ENCODE measurements around the gene SCYL1. TPM values are rescaled to one million over a fixed set of nuclear protein-coding genes. Genes with fewer than 3 reads are reported as not detected.
"Not testable (repeated sequence)": the region's sequence is repeated elsewhere in the genome, so short reads cannot be mapped to it uniquely, and the experiment has no call there.

The SCYL1 gene
- total RNA-seq, 1 experiment from 2014 or later: 56.3 TPM

DNA sequence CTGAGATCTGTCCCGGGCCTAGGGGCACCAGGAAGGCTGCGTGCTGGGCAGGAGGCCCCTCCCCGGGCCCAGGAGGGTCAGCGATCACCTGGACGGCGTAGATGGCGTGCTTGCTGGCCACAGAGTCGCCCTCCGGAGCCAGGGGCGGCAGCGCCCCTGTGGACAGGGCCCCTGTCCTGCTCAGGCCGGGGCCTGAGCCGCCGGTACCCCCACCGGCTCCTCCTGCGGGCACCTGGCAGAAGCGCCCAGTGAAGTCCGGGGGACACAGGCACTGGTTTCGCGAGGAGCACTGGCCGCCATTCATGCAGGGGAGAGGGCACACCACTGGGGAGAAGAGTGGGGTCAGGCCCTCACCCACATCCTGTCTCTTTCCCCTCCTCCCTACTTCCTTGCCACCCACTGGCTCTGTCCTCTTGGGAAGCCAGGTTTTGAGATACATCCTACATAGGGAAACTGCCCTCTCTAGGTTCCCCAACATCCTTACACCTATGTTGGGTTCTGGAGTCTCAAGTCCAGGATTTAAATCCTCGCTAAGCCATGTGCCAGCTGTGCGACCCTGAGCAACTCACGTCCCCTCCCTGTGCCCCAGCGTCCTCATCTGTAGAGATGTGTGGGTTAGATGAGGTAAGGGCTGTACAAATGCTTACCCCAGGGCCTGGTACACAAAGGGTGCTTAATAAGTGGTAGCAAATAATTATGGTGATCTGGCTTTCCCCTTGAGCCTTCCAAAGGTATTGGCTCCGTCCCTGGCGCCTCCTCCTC, 29.4 kb downstream of the SCYL1 start:
- Histone ChIP-seq H3K36me3 (peaks cover 54% of the 10 kb centered on the region), H3K9me3 (no peaks in the 10 kb centered on the region), H3K4me3 (no peak overlapping the region), H3K27me3 (no peaks in the 10 kb centered on the region)
- no peak for DNase-seq

DNA sequence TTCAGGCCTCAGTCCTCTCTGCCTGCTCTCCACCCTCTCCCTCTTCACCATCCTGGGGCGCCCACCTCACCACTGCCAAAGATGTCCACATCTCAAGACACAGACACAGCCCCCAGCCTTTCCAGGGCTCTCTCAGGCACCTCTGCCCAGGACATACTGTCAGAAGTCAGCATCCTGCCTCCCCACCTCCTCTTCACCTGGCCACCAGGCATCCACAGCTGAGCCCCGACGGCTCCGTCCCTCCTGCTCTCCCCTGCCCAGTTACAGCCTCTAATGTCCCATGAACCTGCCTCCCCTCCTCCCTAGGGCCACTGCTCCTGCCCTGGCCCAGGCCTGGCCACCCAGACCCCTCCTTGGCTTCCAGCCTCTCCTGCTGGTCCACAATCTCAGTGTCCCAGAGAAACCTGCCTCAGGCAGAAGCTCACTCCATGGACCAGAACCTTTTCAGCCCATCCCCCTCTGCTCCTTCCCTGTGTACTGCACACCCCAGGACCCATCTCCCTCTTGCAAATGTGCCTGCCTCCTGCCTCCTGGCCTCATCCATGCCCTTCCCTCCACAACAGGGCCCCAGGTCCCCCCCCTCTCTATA, 30.1 kb downstream of the SCYL1 start:
- no peaks in the 10 kb centered on the region for H3K27me3 ChIP-seq
- no peak overlapping the region for H3K4me3 ChIP-seq
- DNase-seq: no peak
- H3K9me3 ChIP-seq: no peaks in the 10 kb centered on the region
- H3K36me3 ChIP-seq: peaks cover 50% of the 10 kb centered on the region

DNA sequence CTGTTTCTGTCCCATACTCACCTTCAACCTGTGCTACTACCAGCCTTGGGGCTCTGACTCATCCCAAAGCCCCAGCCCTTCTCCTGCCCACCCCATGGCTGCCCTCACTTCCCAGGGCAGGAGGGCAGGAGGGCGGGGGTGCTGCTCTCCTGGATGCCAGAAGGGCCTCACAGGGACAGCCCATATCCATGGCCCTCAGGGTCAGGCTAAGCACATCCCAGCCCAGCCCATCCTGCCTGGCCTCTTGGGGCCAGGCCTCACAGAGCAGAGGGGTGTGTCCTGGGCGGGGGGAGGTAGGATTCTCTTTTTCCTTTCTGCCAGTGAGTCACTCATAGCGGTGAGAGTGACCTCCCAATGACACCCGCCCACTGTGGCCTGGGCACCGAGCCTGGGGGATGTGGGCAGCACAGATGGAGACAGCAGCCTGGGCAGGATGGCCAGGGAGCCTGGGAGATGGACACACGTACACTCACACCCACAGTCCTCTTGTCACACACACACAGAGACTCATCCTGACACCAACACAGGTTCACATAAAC, 30.9 kb downstream of the SCYL1 start:
- peak; percentile 98 for DNase-seq
- peaks cover 43% of the 10 kb centered on the region for H3K36me3 ChIP-seq

DNA sequence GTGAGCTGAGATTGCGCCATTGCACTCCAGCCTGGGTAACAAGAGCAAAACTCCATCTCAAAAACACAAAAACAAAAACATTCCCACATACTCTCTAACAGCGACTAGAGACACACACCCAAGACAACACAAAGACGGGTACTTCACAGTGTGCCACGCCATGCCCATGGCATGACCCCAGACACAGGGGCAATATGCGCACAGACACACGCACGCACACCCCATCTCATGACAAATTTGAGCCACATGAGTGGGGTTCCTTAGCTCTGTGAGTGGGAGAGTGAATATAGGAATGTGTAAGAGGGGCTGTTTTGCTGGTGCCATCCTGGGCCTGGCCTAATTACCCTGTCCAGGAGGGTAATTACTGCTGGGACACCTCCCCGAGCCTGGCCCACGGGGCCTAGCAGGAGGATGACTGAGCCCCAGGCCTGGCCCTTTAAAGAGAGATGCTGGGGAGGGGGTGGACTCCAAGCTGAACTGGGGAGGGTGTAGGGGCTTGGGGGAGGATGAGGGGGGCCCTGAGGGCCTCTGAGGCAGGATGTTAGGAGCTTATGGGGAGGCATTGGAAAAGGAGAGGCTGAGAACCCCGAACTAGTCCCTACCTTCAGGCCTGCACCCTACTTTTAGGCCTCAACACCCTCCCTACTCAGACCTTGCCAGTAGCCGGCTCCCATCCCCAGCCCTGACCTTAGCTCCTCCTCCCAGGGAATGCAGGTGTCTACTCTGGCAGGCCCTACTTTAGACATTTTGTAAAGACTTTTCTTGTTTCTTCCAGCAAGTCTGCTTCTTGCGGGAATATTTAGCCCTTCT, 31.8 kb downstream of the SCYL1 start:
- Histone ChIP-seq H3K36me3 (peaks cover 34% of the 10 kb centered on the region), H3K9me3 (no peaks in the 10 kb centered on the region), H3K27me3 (no peaks in the 10 kb centered on the region), H3K4me3 (peak overlapping the region; percentile 67)
- DNase-seq: no peak

More for the DNA sequence above, 30.9 kb downstream of the SCYL1 start:
- peak overlapping the region; percentile 67 for H3K4me3 ChIP-seq
- H3K27me3 ChIP-seq: no peaks in the 10 kb centered on the region
- H3K9me3 ChIP-seq: no peaks in the 10 kb centered on the region

DNA sequence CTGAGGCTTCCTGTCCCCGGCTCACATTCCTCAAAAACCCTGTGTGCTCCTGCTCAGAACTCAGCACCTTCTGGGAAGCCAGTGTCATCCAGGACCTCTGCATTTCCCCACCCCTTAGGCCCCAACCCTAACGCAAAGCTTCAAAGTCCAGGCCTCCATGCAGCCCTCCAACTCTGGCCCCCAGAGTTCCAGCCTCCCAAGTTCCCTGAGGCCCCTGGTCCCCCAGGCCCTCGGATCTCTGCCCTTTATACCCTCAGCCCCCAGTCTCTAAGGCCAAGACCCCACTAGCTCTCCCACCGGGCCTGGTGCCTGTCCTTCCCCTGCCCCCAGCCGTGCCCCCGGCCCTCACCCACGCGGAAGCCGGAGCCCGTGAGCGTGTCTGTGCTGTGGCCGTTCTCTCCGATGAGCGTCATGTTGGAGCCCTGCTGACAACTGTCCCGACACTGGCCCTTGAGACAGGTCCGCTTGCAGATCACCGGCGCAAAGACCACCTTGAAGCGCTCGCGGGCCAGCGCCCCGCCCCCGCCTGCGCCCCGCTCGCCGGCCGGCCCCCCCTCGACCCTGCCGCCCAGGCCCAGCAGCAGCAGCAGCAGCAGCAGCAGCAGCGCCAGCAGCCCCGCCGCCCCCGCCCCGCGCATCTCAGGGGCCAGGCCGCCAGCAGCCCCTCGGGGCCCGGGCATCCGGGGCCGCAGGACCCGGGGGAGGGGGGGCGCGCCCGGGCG, 32.6 kb downstream of the SCYL1 start:
- peak overlapping the region; percentile 67 for H3K4me3 ChIP-seq
- no peak for DNase-seq
- no peaks in the 10 kb centered on the region for H3K9me3 ChIP-seq
- peaks cover 26% of the 10 kb centered on the region for H3K36me3 ChIP-seq
- H3K27me3 ChIP-seq: no peaks in the 10 kb centered on the region

DNA sequence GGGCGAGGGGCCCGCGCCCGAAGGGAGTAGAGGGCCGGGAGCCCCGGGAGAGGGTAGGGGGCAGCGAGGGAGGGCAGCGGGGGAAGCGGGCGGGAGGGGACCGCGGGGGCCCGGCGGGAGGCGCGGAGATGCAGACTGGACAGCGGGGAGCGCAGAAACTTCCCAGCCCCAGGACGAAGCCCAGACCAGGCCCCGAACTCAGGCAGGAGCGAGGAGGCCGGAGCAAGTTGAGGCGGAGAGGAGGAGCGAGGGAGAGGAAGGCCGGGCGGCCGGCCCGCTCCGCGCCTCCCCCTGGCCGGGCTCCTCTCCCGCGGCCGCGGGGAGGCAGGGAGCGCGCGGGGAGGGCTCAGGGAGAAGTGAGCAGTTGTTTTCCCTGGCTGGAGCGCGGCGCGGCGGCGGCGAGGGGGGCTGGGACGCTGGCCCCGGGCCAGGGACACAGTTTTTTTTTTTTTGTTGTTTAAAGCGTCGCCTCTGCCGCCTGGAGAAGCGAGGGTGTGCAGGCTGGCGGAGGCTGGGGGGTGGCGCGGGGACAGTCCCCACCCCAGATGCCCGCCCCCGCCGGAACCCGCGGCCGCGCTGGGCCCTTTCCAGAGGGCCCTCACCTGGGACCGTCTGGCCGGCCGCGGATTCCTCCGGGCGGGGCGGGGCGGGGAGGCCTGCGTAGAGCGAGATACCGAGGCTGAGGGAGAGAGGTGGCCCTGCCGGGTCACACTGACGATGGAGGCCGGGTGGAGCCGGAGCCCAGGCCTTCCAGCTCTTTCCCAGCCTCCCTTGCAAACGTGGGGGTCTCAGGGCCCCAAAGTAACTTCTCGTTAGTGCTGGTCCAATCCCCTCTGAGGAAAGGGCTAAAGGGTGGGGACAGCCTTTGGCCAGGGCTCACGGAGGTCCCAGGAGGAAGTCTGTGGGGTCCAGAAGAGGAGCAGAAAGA, 33.4 kb downstream of the SCYL1 start, which contains the start of gene LTBP3:
Gene LTBP3 (minus strand): TSS at position 358 of the 928 bp plus-strand sequence. CDS start 400 bp downstream, outside the sequence.
- peaks cover 20% of the 10 kb centered on the region for H3K36me3 ChIP-seq
- H3K9me3 ChIP-seq: no peaks in the 10 kb centered on the region
- DNase-seq: peak; percentile 89
- H3K27me3 ChIP-seq: no peaks in the 10 kb centered on the region
- peak within 1 kb of the TSS; percentile 67 for H3K4me3 ChIP-seq

DNA sequence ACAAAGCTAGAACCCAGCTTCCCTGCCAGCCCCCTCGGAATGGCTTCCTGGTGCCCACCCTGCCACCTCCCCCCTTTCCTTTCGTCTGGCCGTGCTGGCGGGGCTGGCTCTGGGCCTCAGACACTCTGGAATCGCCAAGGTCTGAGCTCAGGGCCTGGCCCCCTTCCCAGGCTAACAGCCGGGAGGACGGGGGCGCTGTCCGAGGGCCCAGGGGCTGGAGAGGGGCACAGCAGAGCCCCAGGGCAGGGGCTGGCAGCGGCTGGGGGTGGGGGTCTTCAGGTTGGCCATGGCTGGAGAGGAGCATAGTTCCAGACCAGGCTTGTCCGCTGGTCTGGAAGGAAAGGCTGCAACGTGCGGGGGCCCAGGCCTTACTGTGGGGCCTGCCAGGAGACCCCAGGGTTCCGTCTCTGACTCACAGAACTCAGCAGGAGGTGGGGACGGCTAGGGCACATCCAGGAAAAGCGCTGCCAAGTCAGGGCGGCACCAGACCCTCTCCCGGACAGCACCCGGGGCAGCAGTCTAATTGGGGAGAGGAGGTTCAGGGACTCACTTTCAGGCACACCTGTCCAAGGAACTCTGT, 34.1 kb downstream of the SCYL1 start:
- Histone ChIP-seq H3K27me3 (no peaks in the 10 kb centered on the region), H3K36me3 (peaks cover 20% of the 10 kb centered on the region), H3K9me3 (no peaks in the 10 kb centered on the region), H3K4me3 (peak overlapping the region; percentile 55)
- DNase-seq: peak; percentile 94

DNA sequence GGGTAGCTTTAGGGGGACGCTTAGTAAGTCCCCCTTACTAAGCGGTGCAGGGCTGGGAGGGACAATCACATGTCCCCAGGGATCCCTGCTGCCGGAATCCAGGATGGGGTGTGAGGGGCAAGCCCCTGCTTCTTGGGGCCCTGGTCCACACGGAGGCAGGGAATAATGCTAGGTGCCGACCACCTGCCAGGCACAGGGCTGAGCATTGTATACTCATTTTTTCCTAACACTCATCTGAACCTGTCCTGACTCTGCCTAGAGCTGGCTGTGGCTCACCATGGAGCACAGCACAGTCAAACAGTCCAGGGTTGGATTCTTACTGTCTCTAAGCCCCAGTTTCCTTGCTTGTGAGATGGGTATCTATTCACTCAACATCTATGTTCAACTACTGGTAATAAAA, 34.7 kb downstream of the SCYL1 start:
- Histone ChIP-seq H3K9me3 (no peaks in the 10 kb centered on the region), H3K4me3 (peak overlapping the region; percentile 55), H3K27me3 (no peaks in the 10 kb centered on the region), H3K36me3 (peaks cover 18% of the 10 kb centered on the region)
- no peak for DNase-seq

DNA sequence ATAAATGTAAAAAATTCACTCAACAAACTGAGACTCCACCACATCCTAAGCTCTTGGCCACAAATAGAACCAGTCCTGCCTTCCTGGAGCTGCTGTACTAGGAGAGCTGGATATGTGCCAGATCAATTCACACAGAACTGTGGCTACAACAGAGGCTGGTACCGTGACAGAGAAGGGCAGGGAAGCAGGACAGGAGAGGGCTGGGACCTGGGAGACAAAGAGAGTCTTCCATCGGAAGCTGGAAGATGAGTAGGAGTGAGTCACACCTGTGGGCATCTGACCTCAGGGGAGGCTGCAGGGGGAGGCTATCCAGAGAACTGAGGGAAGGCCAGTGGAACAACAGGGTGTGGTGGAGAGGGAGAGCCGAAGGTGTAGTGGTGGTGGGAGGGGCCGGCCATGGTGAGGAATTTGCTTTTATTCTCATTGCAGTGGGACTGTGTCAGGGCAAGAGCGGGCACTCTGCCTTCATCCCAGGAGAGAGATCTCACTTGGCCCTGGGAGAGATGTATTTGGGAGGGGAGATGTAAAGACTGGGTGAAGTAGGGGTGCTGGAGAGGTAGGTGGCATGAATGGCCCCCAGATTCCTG, 35.2 kb downstream of the SCYL1 start:
- Histone ChIP-seq H3K9me3 (no peaks in the 10 kb centered on the region), H3K36me3 (peaks cover 13% of the 10 kb centered on the region), H3K27me3 (no peaks in the 10 kb centered on the region), H3K4me3 (no peak overlapping the region)
- DNase-seq: peak; percentile 91

DNA sequence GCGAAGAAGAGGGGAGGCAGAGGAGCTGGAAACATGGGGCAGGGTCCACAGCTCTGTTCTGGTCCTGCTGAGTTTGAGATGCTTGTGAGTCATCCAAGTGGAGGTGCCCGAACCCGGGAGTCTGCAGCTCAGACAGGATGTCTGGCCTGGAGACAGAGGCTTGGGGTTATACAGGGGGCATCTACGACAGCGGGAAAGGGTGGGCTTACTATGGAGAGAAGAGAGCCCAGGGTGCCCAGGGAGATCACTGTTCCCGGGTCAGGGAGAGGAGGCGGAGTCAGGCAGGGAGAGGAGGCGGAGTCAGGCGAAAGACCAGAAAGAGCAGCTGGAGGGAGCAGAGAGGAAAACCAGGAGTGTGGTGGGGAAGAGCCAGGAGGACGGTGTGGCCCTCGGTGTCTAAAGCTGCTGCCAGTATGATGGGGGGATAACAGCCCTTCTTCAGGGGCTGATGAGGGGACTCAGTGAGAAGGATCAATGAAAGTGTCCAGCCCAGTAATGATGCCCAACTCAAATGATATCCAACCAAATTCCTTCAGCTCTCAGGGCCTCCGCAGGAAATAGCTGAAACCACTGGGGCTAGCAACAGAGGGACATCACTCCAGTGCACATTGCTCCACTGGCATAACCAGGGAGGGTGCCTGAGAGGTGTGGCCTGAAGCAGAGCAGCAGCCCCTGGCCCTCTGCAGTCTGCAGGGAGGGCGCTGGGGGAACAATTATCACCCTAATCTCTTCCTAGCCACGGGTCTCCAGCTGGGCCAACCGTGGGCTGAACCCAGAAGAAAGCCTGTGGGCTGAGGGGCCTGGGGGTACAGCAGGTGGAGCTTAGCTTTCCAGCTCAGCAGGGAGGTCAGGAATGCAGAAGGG, 35.9 kb downstream of the SCYL1 start:
- peak; percentile 89 for DNase-seq
- H3K9me3 ChIP-seq: no peaks in the 10 kb centered on the region
- H3K27me3 ChIP-seq: no peaks in the 10 kb centered on the region
- H3K4me3 ChIP-seq: no peak overlapping the region
- peaks cover 6% of the 10 kb centered on the region for H3K36me3 ChIP-seq

DNA sequence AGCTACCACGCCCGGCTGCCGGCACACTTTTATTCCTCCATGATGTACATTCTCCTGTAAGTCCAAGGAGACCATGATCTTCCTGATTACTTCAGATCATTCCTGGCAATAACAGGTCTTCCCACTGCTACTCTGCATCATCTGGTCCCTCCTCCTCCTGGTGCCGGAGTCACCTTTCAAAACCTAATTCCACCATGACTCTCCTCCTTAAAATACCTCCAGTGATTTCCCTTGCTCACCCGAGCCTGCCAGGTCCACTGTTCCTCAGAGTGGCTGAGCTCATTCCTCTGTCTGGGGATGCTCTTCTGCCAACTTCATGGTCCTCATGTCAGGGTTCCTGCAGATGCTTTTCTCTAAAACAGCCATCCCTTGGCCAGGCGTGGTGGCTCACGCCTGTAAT, 37.1 kb downstream of the SCYL1 start:
- Histone ChIP-seq H3K4me3 (no peak overlapping the region), H3K36me3 (no peaks in the 10 kb centered on the region), H3K27me3 (no peaks in the 10 kb centered on the region), H3K9me3 (no peaks in the 10 kb centered on the region)
- DNase-seq: no peak

DNA sequence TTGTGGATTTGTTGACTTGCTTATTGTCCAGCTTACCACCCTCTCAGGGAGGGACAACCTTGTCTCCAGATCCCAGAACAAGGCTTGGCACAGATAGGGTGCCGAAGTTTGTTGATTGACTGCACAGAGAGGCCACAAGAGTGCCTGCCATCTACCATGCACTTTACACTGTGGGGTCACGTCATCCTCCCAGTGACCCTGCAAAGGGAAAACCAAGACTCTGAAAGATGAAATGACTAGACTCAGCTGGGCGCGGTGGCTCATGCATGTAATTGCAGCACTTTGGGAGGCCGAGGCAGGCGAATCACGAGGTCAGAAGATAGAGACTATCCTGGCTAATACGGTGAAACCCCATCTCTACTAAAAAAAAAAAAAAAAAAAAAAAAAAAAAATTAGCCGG, 37.9 kb downstream of the SCYL1 start:
- Histone ChIP-seq H3K27me3 (no peaks in the 10 kb centered on the region), H3K36me3 (no peaks in the 10 kb centered on the region), H3K4me3 (no peak overlapping the region), H3K9me3 (no peaks in the 10 kb centered on the region)
- no peak for DNase-seq

DNA sequence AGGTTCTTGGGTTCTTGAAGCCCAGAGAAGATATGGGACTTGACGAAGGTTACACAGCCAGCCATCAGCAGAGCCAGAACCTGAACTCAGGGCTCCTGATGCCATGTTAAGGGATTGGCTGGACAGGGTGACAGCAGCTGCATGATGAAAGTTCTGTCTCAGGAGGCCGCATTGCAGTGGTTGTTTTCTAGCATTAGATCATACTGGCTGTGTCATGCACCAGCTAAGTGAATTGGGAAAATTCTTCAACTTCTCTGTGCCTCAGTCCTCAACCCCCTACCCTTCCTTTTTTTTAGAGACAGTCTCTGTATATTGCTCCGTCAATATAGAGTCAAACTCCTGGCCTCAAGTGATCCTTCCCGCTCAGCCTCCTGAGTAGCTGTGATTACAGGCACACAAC, 38.7 kb downstream of the SCYL1 start:
- Histone ChIP-seq H3K27me3 (no peaks in the 10 kb centered on the region), H3K4me3 (no peak overlapping the region), H3K36me3 (no peaks in the 10 kb centered on the region), H3K9me3 (no peaks in the 10 kb centered on the region)
- no peak for DNase-seq

DNA sequence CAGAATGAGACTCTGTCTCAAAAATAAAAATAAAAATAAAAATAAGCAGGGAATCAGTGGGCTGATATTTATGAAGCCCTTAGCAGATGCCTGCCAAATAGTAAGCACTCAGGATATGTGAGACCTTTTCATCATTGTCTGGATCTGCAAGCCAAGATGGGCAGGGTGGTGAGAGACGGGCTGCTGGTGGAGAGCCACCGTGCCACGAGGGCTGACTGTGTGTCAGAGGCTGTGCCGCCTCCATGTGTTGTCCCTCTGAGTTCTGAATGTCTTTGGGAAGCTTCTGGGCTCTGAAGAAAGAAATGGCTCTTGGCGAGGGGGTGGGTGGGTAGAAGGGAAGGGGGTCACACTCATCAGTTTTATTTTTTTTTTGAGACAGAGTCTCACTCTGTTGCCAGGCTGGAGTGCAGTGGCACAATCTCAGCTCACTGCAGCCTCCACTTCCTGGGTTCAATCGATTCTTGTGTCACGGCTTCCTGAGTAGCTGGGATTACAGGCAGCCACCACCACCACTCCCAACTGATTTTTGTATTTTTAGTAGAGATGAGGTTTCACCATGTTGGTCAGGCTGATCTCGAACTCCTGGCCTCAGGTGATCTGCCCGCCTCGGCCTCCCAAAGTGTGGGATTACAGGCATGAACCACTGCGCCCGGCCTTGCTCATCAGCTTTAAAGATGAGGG, 40.1 kb downstream of the SCYL1 start:
- H3K4me3 ChIP-seq, H3K36me3 ChIP-seq, DNase-seq, H3K9me3 ChIP-seq, H3K27me3 ChIP-seq: not testable (repeated sequence)

Data from MG63 (cell line).